Measurements from ENCODE around the gene ZNF410.

The ZNF410 gene

DNA sequence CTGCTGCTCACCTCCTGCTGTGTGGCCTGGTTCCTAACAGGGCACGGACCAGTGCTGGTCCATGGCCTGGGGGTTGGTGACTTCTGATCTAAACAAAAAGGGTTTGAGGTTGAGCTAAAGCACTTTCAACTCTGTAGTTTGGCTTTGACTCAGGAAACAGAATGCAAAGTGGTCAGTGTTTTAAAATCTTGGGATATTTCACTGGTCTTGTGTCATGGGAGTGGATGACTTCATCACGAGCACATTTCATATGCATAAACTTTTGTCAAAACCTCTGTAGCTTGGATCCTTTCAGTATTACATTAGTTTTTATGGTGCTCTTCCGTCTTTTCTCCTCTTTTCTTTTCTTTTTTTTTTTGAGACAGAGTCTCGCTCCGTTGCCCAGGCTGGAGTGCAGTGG is 37.7 kb downstream of the ZNF410 start:
- peaks cover 63 to 89% of the 10 kb centered on the region in 2 donors for H3K36me3 ChIP-seq (ENCODE audit: control insufficient read depth in 1 of 2, insufficient read depth in 2 of 2, low read length in 2 of 2)
- H3K9me3 ChIP-seq (ENCODE audit: control insufficient read depth in 1 of 2, low read length in 2 of 2), result no peaks in the 10 kb centered on the region
- H3K4me3 ChIP-seq (ENCODE audit: low read depth in 1 of 2, low read length in 2 of 2), result no peak overlapping the region
- no peaks in the 10 kb centered on the region for H3K4me1 ChIP-seq (ENCODE audit: control insufficient read depth in 1 of 2, insufficient read depth in 2 of 2, low read length in 2 of 2)
- H3K27ac ChIP-seq (ENCODE audit: low read length), result no peak overlapping the region
- no peaks in the 10 kb centered on the region for H3K27me3 ChIP-seq (ENCODE audit: low read depth, low read length)

DNA sequence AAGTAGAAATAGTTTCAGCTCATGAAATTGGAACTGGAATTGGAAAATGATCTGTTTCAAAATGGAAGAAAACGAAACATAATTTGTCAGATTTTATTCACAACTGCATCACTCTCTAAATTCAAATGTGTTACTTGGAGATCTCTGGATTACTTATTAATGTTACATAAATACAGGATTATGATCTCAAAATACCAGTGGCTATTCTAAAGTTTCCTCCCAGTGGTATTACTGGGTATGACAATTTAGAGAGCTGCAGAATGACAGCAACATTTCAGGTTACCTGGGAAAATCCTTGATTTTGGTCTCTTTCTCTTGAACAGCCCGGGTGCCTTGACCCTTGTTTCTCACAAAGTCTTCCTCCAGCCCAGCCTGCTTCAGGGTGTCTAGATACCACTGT is 49.0 kb downstream of the ZNF410 start:
- Histone ChIP-seq H3K9me3 (ENCODE audit: control insufficient read depth in 1 of 2, low read length in 2 of 2) (no peaks in the 10 kb centered on the region), H3K27me3 (ENCODE audit: low read depth, low read length) (no peaks in the 10 kb centered on the region), H3K27ac (ENCODE audit: low read length) (no peak overlapping the region), H3K4me3 (ENCODE audit: low read depth in 1 of 2, low read length in 2 of 2) (no peak overlapping the region), H3K36me3 (ENCODE audit: control insufficient read depth in 1 of 2, insufficient read depth in 2 of 2, low read length in 2 of 2) (peaks cover 33 to 68% of the 10 kb centered on the region in 2 donors), H3K4me1 (ENCODE audit: control insufficient read depth in 1 of 2, insufficient read depth in 2 of 2, low read length in 2 of 2) (no peaks in the 10 kb centered on the region)

DNA sequence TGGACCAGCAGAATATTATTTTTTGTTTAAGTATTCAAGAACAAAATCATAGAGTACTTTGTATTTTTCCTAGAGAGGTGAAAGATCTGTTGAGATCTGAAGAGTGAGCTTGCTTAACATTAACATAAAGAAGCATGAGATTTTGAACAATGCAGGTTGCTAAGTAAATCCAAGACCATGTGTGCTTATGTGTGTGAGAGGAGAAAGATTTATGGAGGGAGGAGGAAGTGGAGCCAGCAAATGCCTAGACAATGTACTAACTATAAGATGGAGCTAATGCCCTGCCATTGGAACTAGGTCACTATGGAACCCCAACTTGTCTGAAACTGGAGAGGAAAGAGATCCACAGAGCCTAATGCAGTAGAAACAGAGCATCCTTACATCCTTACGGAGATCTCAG is 49.9 kb downstream of the ZNF410 start:
- H3K4me3 ChIP-seq (ENCODE audit: low read depth in 1 of 2, low read length in 2 of 2), result no peak overlapping the region
- H3K36me3 ChIP-seq (ENCODE audit: control insufficient read depth in 1 of 2, insufficient read depth in 2 of 2, low read length in 2 of 2), result peaks cover 26 to 62% of the 10 kb centered on the region in 2 donors
- no peak overlapping the region for H3K27ac ChIP-seq (ENCODE audit: low read length)
- no peaks in the 10 kb centered on the region for H3K4me1 ChIP-seq (ENCODE audit: control insufficient read depth in 1 of 2, insufficient read depth in 2 of 2, low read length in 2 of 2)
- no peaks in the 10 kb centered on the region for H3K9me3 ChIP-seq (ENCODE audit: control insufficient read depth in 1 of 2, low read length in 2 of 2)
- no peaks in the 10 kb centered on the region for H3K27me3 ChIP-seq (ENCODE audit: low read depth, low read length)

DNA sequence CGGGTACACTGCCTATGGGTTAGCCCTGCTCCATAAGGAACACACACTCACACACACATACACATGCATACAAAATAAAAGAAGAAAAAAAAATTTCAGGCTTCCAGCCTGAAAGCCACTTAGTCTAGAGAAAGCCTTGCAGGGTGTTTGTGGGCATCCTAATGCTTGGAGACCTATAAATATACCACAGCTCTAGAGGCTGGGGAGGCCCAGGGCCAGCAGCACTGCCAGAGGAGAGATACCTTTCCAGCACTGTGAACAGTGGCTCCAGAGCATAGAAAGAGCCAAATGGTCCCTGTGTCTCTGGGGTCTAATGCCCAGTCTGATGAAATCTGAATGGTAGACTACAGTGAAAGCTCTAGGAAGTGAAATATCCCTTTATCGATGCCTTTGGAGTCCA is 50.4 kb downstream of the ZNF410 start:
- no peaks in the 10 kb centered on the region for H3K4me1 ChIP-seq (ENCODE audit: control insufficient read depth in 1 of 2, insufficient read depth in 2 of 2, low read length in 2 of 2)
- H3K36me3 ChIP-seq (ENCODE audit: control insufficient read depth in 1 of 2, insufficient read depth in 2 of 2, low read length in 2 of 2), result peaks cover 21 to 57% of the 10 kb centered on the region in 2 donors
- no peak overlapping the region for H3K4me3 ChIP-seq (ENCODE audit: low read depth in 1 of 2, low read length in 2 of 2)
- H3K27me3 ChIP-seq (ENCODE audit: low read depth, low read length), result no peaks in the 10 kb centered on the region
- H3K9me3 ChIP-seq (ENCODE audit: control insufficient read depth in 1 of 2, low read length in 2 of 2), result no peaks in the 10 kb centered on the region
- H3K27ac ChIP-seq (ENCODE audit: low read length), result no peak overlapping the region

DNA sequence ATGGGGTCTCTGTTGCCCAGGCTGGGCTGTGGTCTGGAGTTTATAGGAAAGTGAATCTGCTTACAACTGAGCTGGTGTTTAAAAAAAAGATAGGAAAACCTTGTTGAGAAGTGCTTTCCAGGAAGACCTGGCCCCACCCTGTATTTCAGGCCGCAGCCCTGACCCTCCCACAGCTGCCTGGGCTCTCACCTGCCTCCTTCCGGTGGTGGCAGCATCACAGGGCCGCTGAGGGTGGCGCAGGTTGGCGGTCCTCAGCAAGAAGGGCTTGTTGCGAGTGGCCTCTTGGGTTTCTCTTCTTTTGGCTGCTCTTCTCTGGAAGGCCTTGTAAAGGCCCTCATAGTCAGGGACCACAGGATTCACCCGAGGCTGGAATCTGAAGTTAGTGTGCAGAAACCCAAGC is 55.5 kb downstream of the ZNF410 start:
- Histone ChIP-seq H3K27me3 (ENCODE audit: low read depth, low read length) (no peaks in the 10 kb centered on the region), H3K4me1 (ENCODE audit: control insufficient read depth in 1 of 2, insufficient read depth in 2 of 2, low read length in 2 of 2) (no peaks in the 10 kb centered on the region), H3K36me3 (ENCODE audit: control insufficient read depth in 1 of 2, insufficient read depth in 2 of 2, low read length in 2 of 2) (peaks cover 7 to 44% of the 10 kb centered on the region in 2 donors), H3K4me3 (ENCODE audit: low read depth in 1 of 2, low read length in 2 of 2) (no peak overlapping the region), H3K27ac (ENCODE audit: low read length) (no peak overlapping the region), H3K9me3 (ENCODE audit: control insufficient read depth in 1 of 2, low read length in 2 of 2) (no peaks in the 10 kb centered on the region)

DNA sequence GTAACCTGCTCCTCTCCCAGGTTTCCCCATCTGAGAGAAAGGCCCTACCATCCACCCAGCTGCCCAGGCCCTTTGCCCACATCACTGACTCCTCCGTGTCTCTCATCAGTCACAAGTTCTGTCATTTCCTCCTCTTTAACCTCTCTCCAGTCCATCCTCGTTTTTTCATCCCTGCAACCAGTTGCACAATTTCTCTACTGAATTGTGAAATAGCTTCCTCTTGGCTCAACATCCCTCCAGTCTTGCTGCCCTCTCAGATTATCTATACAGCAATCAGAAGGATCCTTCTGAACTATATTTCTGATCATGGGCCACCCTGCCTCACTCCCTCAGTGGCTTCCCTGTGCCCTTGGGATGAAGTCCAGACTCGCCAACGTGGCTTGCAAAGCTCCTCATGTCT is 56.4 kb downstream of the ZNF410 start:
- no peak overlapping the region for H3K27ac ChIP-seq (ENCODE audit: low read length)
- H3K4me3 ChIP-seq (ENCODE audit: low read depth in 1 of 2, low read length in 2 of 2), result no peak overlapping the region
- no peaks in the 10 kb centered on the region for H3K27me3 ChIP-seq (ENCODE audit: low read depth, low read length)
- no peaks in the 10 kb centered on the region for H3K9me3 ChIP-seq (ENCODE audit: control insufficient read depth in 1 of 2, low read length in 2 of 2)
- peaks cover 7 to 44% of the 10 kb centered on the region in 2 donors for H3K36me3 ChIP-seq (ENCODE audit: control insufficient read depth in 1 of 2, insufficient read depth in 2 of 2, low read length in 2 of 2)
- no peaks in the 10 kb centered on the region for H3K4me1 ChIP-seq (ENCODE audit: control insufficient read depth in 1 of 2, insufficient read depth in 2 of 2, low read length in 2 of 2)

DNA sequence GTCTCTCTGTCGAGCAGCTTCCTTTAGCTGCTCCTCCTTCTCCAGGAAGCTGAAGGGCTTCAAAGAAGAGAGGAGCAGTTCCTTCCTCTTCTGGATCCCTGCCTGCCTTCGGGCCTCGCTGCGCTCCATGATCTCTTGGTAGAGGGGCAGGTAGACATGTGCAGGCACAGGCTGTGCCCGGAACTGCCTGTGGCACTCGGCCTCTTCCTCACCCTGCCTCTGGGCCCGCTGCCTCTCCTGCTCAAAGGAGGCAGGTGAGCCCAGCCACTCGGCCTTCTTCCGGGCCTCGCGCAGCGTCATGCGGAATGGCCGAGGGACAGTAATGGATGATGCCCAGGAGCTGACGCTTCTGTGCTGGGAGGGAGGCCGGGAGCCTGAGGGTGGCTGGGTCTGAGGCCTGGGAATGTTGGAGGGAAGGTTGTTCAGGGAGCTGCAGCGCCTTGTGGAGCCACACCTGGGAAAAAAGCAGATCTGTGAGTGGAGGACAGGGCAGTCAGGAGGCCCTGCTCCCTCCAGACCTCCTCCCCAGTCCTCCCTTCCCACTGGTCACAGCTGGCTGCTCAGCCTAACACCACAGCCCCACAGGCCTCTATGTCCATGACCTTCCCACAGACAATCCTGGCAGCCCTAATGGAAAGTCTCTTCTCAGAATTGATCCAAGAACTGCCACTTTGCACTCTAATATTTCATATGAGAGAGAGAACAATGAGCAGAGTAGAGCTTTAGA is 57.9 kb downstream of the ZNF410 start:
- Histone ChIP-seq H3K4me1 (ENCODE audit: control insufficient read depth in 1 of 2, insufficient read depth in 2 of 2, low read length in 2 of 2) (peaks cover 0 to 3% of the 10 kb centered on the region in 2 donors), H3K27me3 (ENCODE audit: low read depth, low read length) (no peaks in the 10 kb centered on the region), H3K9me3 (ENCODE audit: control insufficient read depth in 1 of 2, low read length in 2 of 2) (no peaks in the 10 kb centered on the region), H3K4me3 (ENCODE audit: low read depth in 1 of 2, low read length in 2 of 2) (no peak overlapping the region), H3K27ac (ENCODE audit: low read length) (no peak overlapping the region), H3K36me3 (ENCODE audit: control insufficient read depth in 1 of 2, insufficient read depth in 2 of 2, low read length in 2 of 2) (peaks cover 7 to 44% of the 10 kb centered on the region in 2 donors)

DNA sequence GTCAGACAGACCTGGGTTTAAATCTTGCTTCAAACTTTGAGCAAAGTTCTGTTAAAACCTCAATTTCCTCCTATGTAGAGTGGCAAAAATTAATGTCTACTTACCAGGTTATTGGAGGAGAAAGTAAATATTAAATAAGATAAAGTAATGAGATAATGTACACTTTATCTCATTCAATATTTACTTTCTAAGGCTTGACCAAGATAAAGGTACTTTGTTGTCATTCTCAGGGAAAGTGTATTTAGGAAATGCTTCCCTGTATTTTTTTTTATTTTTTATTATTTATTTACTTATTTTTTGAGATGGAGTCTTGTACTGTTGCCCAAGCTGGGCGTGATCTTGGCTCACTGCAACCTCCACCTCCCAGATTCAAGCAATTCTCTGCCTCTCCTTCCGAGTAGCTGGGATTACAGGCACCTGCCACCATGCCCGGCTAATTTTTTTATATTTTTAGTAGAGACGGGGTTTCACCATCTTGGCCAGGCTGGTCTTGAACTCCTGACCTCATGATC is 58.6 kb downstream of the ZNF410 start:
- peaks cover 7 to 44% of the 10 kb centered on the region in 2 donors for H3K36me3 ChIP-seq (ENCODE audit: control insufficient read depth in 1 of 2, insufficient read depth in 2 of 2, low read length in 2 of 2)
- no peak overlapping the region for H3K4me3 ChIP-seq (ENCODE audit: low read depth in 1 of 2, low read length in 2 of 2)
- no peaks in the 10 kb centered on the region for H3K27me3 ChIP-seq (ENCODE audit: low read depth, low read length)
- peaks cover 0 to 3% of the 10 kb centered on the region in 2 donors for H3K4me1 ChIP-seq (ENCODE audit: control insufficient read depth in 1 of 2, insufficient read depth in 2 of 2, low read length in 2 of 2)
- H3K9me3 ChIP-seq (ENCODE audit: control insufficient read depth in 1 of 2, low read length in 2 of 2), result no peaks in the 10 kb centered on the region
- no peak overlapping the region for H3K27ac ChIP-seq (ENCODE audit: low read length)

DNA sequence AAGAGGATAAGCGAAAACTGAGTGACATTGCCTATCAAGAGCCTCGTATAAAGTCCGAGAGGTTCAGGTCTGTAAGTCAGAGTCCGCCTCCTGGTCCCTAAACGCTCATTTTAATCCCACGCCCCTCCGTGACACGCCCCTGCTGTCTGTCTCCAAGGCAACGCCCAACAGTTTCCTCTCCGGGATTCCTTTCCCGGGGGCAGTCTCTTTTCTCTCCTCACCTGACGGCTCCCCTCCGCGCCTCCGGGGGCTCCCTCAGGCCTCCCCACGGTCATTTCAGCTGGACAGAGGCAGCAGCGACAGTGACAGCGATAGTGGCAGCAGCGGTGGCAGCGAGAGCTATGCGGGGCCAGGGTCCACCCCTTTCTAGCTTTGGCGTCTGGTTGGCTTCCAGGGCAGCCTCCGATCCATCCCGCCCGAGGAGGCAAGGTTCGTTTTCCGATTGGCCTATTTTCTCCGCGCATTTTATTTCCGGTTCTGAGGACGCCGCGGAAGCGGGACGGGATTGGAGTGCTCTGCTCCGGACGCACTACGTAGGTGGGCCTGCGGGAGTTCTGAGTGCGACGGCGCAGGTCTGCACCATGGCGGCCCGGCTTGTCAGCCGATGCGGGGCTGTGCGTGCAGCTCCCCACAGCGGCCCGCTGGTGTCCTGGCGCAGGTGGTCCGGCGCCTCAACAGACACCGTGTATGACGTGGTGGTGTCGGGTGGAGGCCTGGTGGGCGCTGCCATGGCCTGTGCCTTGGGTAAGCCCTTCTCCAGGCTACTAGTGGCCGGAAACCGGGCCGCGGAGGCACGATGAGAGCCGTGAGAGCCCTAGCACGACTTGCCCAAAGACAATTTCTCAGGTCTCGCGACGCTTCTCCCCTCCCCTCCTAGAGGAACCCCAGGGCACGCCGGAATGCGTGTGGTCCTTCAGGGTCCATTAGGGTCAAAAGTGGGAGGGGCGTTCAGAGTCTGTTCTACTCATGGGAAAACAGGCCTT is 63.4 kb downstream of the ZNF410 start, which contains the start of the genes COQ6 and FAM161B:
Gene COQ6, plus strand, starts transcription at position 551 of the 983 bp plus-strand sequence. Its CDS starts 31 bp downstream, at position 582.
Gene FAM161B, minus strand, starts transcription at position 343 of the 983 bp plus-strand sequence. Its CDS starts 68 bp downstream, at position 275.
- no peaks in the 10 kb centered on the region for H3K27me3 ChIP-seq (ENCODE audit: low read depth, low read length)
- H3K4me1 ChIP-seq (ENCODE audit: control insufficient read depth in 1 of 2, insufficient read depth in 2 of 2, low read length in 2 of 2), result peaks cover 0 to 8% of the 10 kb centered on the region in 2 donors
- peaks cover 10 to 28% of the 10 kb centered on the region in 2 donors for H3K36me3 ChIP-seq (ENCODE audit: control insufficient read depth in 1 of 2, insufficient read depth in 2 of 2, low read length in 2 of 2)
- peak within 1 kb of the TSS; percentile 92 for H3K27ac ChIP-seq (ENCODE audit: low read length)
- peak within 1 kb of the TSS; percentile 93 to 98 for H3K4me3 ChIP-seq (ENCODE audit: low read depth in 1 of 2, low read length in 2 of 2)
- H3K9me3 ChIP-seq (ENCODE audit: control insufficient read depth in 1 of 2, low read length in 2 of 2), result no peaks in the 10 kb centered on the region

DNA sequence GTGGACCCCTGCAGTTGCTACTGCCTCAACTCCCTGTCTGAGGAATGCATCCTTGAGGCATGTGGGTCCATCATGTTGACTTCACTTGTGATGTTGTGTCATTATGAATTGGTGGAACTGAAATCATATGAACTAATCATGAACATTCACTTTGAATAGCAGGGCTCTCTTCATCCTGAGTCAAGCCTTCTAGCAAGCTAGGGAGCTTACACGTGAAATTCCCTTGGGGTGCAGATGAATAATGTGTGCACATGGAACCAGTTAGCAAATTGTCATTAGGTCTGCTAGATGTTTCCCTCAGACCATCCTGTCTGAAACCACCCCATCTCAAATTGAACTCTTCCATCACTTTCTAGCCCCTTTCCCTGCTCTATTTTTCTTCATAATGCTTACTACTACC is 67.1 kb downstream of the ZNF410 start:
- H3K27ac ChIP-seq (ENCODE audit: low read length), result no peak overlapping the region
- H3K4me3 ChIP-seq (ENCODE audit: low read depth in 1 of 2, low read length in 2 of 2), result no peak overlapping the region
- H3K4me1 ChIP-seq (ENCODE audit: control insufficient read depth in 1 of 2, insufficient read depth in 2 of 2, low read length in 2 of 2), result peaks cover 0 to 8% of the 10 kb centered on the region in 2 donors
- no peaks in the 10 kb centered on the region for H3K9me3 ChIP-seq (ENCODE audit: control insufficient read depth in 1 of 2, low read length in 2 of 2)
- peaks cover 27 to 48% of the 10 kb centered on the region in 2 donors for H3K36me3 ChIP-seq (ENCODE audit: control insufficient read depth in 1 of 2, insufficient read depth in 2 of 2, low read length in 2 of 2)
- no peaks in the 10 kb centered on the region for H3K27me3 ChIP-seq (ENCODE audit: low read depth, low read length)

DNA sequence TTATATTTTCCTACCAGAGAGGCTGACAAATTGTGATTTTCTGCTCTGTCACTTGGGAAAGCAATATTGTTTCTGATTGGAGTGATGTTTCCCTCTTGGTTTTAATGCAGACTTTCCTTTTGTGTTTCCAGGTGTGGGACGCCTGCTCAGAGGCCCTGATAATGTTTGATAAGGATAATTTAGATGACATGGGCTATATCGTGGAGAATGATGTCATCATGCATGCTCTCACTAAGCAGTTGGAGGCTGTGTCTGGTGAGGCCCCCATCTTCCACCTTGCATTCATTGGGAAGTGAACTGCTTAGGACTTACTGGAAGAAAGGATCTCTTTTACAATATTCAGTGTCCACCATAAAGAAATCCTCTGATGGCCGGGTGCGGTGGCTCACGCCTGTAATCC is 69.0 kb downstream of the ZNF410 start:
- H3K4me3 ChIP-seq (ENCODE audit: low read depth in 1 of 2, low read length in 2 of 2), result no peak overlapping the region
- no peak overlapping the region for H3K27ac ChIP-seq (ENCODE audit: low read length)
- no peaks in the 10 kb centered on the region for H3K27me3 ChIP-seq (ENCODE audit: low read depth, low read length)
- peaks cover 39 to 62% of the 10 kb centered on the region in 2 donors for H3K36me3 ChIP-seq (ENCODE audit: control insufficient read depth in 1 of 2, insufficient read depth in 2 of 2, low read length in 2 of 2)
- H3K9me3 ChIP-seq (ENCODE audit: control insufficient read depth in 1 of 2, low read length in 2 of 2), result no peaks in the 10 kb centered on the region
- H3K4me1 ChIP-seq (ENCODE audit: control insufficient read depth in 1 of 2, insufficient read depth in 2 of 2, low read length in 2 of 2), result peaks cover 0 to 5% of the 10 kb centered on the region in 2 donors

All from muscle layer of duodenum (tissue), 2 donors.